Tibial nerve (tissue), 3 donors: ENCODE data around the gene MXI1.

Experiments used
- CTCF ChIP-seq, 5 experiments: fragments of 200-600 bp in 3 of 5; fragments of 450-650 bp in 2 of 5; sonication (generic) in 3 of 5; IDR thresholded peaks; one replicate each; pipeline ENCODE4 v1.5.1; 2016 to 2019; ENCODE audit warnings: antibody characterized with exemption in 5 of 5, mild to moderate bottlenecking in 3 of 5, moderate library complexity in 2 of 5
- POLR2A ChIP-seq, 2 donors: fragments of 450-650 bp; IDR thresholded peaks; one replicate each; pipeline ENCODE4 v1.6.1; 2017; ENCODE audit warnings: antibody characterized with exemption in 2 of 2, mild to moderate bottlenecking in 2 of 2, moderate library complexity in 2 of 2

GRCh38 chr10:110217662-110218008 lies 10.2 kb downstream of the MXI1 start:
- TF ChIP-seq CTCF (IDR thresholded peaks at IDR 0.05) (no peak), POLR2A (IDR thresholded peaks at IDR 0.05) (no peak)
